Psoas muscle (tissue), 8 donors: Measurements from ENCODE around the gene SIL1. TPM values are rescaled to one million over a fixed set of nuclear protein-coding genes. Genes with fewer than 3 reads are reported as not detected.
"Not testable (repeated sequence)": the region's sequence is repeated elsewhere in the genome, so short reads cannot be mapped to it uniquely, and the experiment has no call there.

Experiments used
- ATAC-seq, 4 donors: fragments of 200-7000 bp; cut with Tn5 transposase; one replicate each; pipeline ENCODE4 v1.9.1; 2020; ENCODE audit warnings: moderate library complexity in 3 of 4, mild to moderate bottlenecking in 2 of 4
- DNase-seq, 2 donors: peaks; one replicate each; pipeline ENCODE4 v3.0.0-alpha.2; 2020
- H3K27ac ChIP-seq: fragments of 200-600 bp; one replicate; pipeline ENCODE4 v1.8.0; 2022
- H3K27me3 ChIP-seq, 3 donors: fragments of 200-600 bp in 1 of 3; one replicate each; pipeline versions ENCODE4 v1.6.1 to v1.8.0; 2013 to 2022; ENCODE audit warnings: low read length in 2 of 3, mild to moderate bottlenecking in 2 of 3, moderate library complexity in 1 of 3; ENCODE audit not compliant: insufficient read depth in 3 of 3
- H3K36me3 ChIP-seq, 2 donors: fragments of 200-600 bp in 1 of 2; one replicate each; pipeline versions ENCODE4 v1.6.1 to v1.8.0; 2013 to 2022; ENCODE audit warnings: low read depth in 1 of 2, mild to moderate bottlenecking in 1 of 2, moderate library complexity in 1 of 2; ENCODE audit not compliant: insufficient read depth in 1 of 2
- H3K4me1 ChIP-seq: fragments of 200-600 bp; one replicate; pipeline ENCODE4 v1.8.0; 2022
- H3K4me3 ChIP-seq: fragments of 200-600 bp; one replicate; pipeline ENCODE4 v1.8.0; 2022; ENCODE audit warnings: mild to moderate bottlenecking
- H3K9me3 ChIP-seq: fragments of 200-600 bp; one replicate; pipeline ENCODE4 v1.8.0; 2022
- WGBS, 3 donors: extraction: QIAGEN DNeasy Blood & Tissue Kit; methylation state at CpG; one replicate each; pipeline versions ENCODE4 v1.1.6 to v1.1.7; 2013; 5-methylcytosine and 5-hydroxymethylcytosine counted together
- intact Hi-C, 2 donors: fragments of 100-400 bp; cut with DNase I; formaldehyde crosslinking; loops; one replicate each; pipeline versions ENCODE4 v1.11.0 to v1.14.2; 2022
- polyA plus RNA-seq, 3 donors: library from polyadenylated mRNA; stranded (reverse); fragments of 200-250 nt; gene quantifications; one replicate each; pipeline ENCODE4 v1.2.3, GENCODE V29; 2013
- total RNA-seq, 4 donors: library from RNA; stranded (reverse); fragmentation: NEBNext Ultra II Directional in 2 of 4; extraction: Animal tissue kit (Norgen Biotek cat#: 25700) in 2 of 4; gene quantifications; one replicate each; pipeline versions ENCODE4 v1.2.1 to v1.2.4, GENCODE V29; 2021 to 2023
- TF ChIP-seq, protein P1 (sequence below): fragments of 200-600 bp; IDR thresholded peaks from one replicate; pipeline ENCODE4 v1.8.0; 2022; ENCODE audit warnings: antibody characterized with exemption
- donor health status: healthy with polysubstance abuse.
- donor health status: DM: no; HTN: no; CAD: no; lungs with moderate emphysema.
- donor health status: Bipolar disorder and iron deficiency.
- donor health status: healthy.
- donor health status: DM: yes; HTN: yes; CAD: no.
- donor health status: DM: no; HTN: no; CAD: no.
- donor health status: DM: no; HTN: no; CAD: no.
- donor health status: DM: yes; HTN: yes; CAD: no.

Gene SIL1
- total and polyA plus RNA-seq, 7 donors = 27.1 to 52.9 (median 41.0) TPM

DNA sequence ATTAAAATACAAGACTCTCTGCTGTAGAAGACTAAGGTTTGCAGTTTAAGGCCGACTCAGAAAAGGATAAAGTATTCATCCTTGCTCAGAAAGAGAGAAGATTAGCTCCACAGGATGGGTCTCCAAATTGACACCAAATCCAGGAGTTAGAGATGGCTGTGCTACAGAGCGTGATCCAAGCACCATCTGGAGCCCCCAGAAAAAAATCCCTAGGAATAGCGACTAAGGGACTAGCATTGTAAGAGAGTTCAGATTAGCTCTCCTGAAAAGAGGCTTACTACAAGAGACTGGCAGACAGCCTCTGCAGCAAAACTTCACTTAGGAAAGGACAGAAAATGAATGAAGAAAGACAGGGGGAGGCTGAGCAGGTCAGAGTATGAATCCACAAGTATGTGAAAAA is 3.7 kb downstream of the SIL1 start:
- 88 to 91% (median 89%) methylated on average over 3 of the region's 3 CpGs for WGBS, 3 donors
- intact Hi-C loops = loop anchor here in 1 of 2 donors (10.0 kb wide), 1 partner anchor 60 kb away; no protein-coding TSS in a partner anchor
- H3K27ac ChIP-seq = no peak overlapping the region
- H3K4me1 ChIP-seq = peaks cover 5% of the 10 kb centered on the region
- ATAC-seq = no peak
- DNase-seq = no peak
- no peaks in the 10 kb centered on the region for H3K9me3 ChIP-seq
- no peaks in the 10 kb centered on the region for H3K27me3 ChIP-seq
- H3K4me3 ChIP-seq = no peak overlapping the region
- TF ChIP-seq, protein P1, sequence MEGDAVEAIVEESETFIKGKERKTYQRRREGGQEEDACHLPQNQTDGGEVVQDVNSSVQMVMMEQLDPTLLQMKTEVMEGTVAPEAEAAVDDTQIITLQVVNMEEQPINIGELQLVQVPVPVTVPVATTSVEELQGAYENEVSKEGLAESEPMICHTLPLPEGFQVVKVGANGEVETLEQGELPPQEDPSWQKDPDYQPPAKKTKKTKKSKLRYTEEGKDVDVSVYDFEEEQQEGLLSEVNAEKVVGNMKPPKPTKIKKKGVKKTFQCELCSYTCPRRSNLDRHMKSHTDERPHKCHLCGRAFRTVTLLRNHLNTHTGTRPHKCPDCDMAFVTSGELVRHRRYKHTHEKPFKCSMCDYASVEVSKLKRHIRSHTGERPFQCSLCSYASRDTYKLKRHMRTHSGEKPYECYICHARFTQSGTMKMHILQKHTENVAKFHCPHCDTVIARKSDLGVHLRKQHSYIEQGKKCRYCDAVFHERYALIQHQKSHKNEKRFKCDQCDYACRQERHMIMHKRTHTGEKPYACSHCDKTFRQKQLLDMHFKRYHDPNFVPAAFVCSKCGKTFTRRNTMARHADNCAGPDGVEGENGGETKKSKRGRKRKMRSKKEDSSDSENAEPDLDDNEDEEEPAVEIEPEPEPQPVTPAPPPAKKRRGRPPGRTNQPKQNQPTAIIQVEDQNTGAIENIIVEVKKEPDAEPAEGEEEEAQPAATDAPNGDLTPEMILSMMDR = no peak
- H3K36me3 ChIP-seq = peaks cover 2 to 20% of the 10 kb centered on the region in 2 donors

DNA sequence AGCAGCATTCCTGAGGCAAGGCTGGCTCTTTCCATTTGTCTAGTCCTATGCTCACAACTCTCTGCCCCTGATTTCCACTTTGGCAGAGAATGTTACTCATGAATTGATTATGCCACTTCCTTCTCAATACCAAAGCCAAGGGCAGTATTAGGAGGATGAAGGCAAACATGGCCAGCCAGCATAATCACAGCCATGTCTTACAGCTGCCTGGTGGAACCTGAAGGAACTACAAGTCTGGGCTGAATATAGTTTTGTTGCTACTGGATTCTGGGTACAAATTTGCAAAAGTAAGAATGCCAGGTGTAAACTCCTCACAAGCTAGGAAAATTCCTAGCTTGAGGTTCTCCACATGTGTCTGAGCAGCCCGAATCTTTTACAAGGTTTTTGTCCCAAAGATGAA is 4.2 kb downstream of the SIL1 start:
- H3K4me1 ChIP-seq = peaks cover 8% of the 10 kb centered on the region
- DNase-seq (no peak), ATAC-seq (no peak)
- WGBS, 3 donors = 79 to 89% (median 89%) methylated on average over 1 of the region's 1 CpG
- peaks cover 2 to 20% of the 10 kb centered on the region in 2 donors for H3K36me3 ChIP-seq
- H3K9me3 ChIP-seq = no peaks in the 10 kb centered on the region
- TF ChIP-seq, protein P1 = peak; percentile 20
- no peaks in the 10 kb centered on the region for H3K27me3 ChIP-seq
- no peak overlapping the region for H3K27ac ChIP-seq
- no peak overlapping the region for H3K4me3 ChIP-seq
- intact Hi-C loops = loop anchor here in 1 of 2 donors (10.0 kb wide), 1 partner anchor 59 kb away; no protein-coding TSS in a partner anchor

DNA sequence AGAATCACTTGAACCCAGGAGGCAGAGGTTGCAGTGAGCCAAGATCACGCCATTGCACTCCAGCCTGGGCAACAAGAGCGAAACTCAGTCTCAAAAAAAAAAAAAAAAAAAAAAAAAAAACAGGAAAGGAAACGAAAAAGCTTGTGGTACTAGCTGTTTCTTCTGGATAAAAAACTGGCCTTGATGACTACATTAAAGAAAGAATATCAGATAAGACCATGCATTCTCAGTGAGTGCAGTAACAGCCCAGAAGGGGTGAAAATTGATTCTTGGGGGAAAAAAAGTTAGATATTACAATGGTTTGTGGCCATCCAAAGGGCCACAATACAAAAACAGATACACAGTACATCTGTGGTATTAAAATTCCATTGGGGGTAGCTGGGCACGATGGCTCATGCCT is 5.3 kb downstream of the SIL1 start:
- not testable (repeated sequence) for DNase-seq, H3K27me3 ChIP-seq, ATAC-seq, H3K4me3 ChIP-seq, H3K9me3 ChIP-seq, H3K27ac ChIP-seq
- 75 to 94% (median 77%) methylated on average over 3 to 4 of the region's 4 CpGs for WGBS, 3 donors
- Histone ChIP-seq H3K36me3 (peaks cover 2 to 20% of the 10 kb centered on the region in 2 donors), H3K4me1 (peaks cover 10% of the 10 kb centered on the region)
- intact Hi-C loops = loop anchor here in 1 of 2 donors (10.0 kb wide), 1 partner anchor 58 kb away; no protein-coding TSS in a partner anchor

DNA sequence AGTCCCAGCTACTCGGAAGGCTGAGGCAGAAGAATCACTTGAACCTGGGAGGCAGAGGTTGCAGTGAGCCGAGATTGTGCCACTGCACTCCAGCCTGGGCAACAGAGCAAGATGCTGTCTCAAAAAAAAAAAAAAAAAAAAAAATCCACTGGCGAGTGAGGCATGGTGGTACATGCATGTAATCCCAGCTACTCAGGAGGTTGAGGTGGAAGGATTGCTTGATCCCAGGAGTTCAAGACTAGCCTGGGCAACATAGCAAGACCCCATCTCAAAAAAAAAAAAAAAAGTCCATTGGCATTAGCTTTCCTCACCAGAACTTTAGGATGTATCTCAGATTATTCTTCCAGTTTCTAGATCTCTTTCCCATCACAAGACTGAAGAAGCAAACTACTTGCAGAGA is 6.2 kb downstream of the SIL1 start:
- H3K9me3 ChIP-seq, H3K27me3 ChIP-seq, ATAC-seq, H3K4me1 ChIP-seq, H3K27ac ChIP-seq, H3K4me3 ChIP-seq, DNase-seq: not testable (repeated sequence)
- peaks cover 2 to 20% of the 10 kb centered on the region in 2 donors for H3K36me3 ChIP-seq
- 95 to 100% (median 100%) methylated on average over 3 of the region's 3 CpGs for WGBS, 3 donors
- intact Hi-C loops = loop anchor here in 1 of 2 donors (10.0 kb wide), 1 partner anchor 57 kb away; no protein-coding TSS in a partner anchor

DNA sequence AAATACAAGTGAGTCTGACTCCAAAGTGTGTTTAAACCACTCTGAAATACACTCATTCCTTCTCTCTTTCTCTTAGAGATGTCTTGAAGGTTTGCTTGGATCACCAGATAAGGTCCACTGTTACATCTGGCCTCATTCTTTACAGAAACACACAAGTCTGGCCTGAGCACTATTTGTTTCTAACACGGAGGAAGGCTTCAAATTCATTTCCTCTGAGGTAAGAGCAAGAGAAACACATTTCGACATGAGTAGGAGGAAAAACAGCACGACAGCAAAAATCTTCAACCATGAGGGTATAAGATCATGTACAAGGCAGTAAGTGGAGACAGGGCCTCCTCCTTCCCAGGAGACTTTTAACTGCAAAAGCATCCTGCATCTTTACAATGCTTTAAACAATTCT is 8.0 kb downstream of the SIL1 start:
- intact Hi-C loops = loop anchor here in 1 of 2 donors (10.0 kb wide), 1 partner anchor 55 kb away; no protein-coding TSS in a partner anchor
- 28 to 57% (median 38%) methylated on average over 3 of the region's 3 CpGs for WGBS, 3 donors

More for the DNA sequence above, 8.0 kb downstream of the SIL1 start:
- TF ChIP-seq, protein P1 = no peak
- Histone ChIP-seq H3K27ac (peak overlapping the region; percentile 10), H3K36me3 (peaks cover 0 to 11% of the 10 kb centered on the region in 2 donors), H3K4me1 (peaks cover 13% of the 10 kb centered on the region), H3K4me3 (no peak overlapping the region), H3K9me3 (no peaks in the 10 kb centered on the region), H3K27me3 (no peaks in the 10 kb centered on the region)
- ATAC-seq (peak in 1 of 4 donors; percentile 12), DNase-seq (no peak)
